GM10266 (cell line): Measurements from ENCODE around the gene GABPB2.
"Not testable (repeated sequence)": the region's sequence is repeated elsewhere in the genome, so short reads cannot be mapped to it uniquely, and the experiment has no call there.

Experiments used
- DNase-seq: peaks from one replicate; pipeline ENCODE4 v3.0.0; 2012; ENCODE audit errors: extremely low spot score
- TF ChIP-seq, protein P1 (sequence below): IDR thresholded peaks from 2 replicates; pipeline ENCODE4 v1.5.1; 2012; ENCODE audit warnings: mild to moderate bottlenecking, low read depth; ENCODE audit not compliant: control insufficient read depth, insufficient read depth; ENCODE audit errors: missing control alignments

Gene GABPB2

DNA sequence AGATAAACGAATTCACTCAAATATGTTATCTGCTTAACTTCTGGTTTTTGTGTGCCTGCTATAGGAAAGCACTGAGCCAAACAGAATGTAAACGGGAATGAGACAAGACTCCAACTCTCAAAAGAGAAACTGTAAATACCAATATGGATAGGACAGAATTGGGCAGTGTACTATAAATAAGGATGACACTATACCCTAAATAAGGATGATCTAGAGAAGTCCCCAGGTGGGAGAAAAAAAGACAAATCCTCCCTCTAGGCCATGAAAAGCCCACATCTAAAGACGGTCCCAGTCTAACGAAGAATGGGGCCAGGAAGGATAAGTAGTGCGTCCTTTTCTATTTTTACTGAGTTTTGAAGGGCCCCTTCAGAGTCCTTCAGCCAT lies 1.5 kb upstream of the GABPB2 start:
- TF ChIP-seq, protein P1, sequence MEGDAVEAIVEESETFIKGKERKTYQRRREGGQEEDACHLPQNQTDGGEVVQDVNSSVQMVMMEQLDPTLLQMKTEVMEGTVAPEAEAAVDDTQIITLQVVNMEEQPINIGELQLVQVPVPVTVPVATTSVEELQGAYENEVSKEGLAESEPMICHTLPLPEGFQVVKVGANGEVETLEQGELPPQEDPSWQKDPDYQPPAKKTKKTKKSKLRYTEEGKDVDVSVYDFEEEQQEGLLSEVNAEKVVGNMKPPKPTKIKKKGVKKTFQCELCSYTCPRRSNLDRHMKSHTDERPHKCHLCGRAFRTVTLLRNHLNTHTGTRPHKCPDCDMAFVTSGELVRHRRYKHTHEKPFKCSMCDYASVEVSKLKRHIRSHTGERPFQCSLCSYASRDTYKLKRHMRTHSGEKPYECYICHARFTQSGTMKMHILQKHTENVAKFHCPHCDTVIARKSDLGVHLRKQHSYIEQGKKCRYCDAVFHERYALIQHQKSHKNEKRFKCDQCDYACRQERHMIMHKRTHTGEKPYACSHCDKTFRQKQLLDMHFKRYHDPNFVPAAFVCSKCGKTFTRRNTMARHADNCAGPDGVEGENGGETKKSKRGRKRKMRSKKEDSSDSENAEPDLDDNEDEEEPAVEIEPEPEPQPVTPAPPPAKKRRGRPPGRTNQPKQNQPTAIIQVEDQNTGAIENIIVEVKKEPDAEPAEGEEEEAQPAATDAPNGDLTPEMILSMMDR, result no peak
- no peak for DNase-seq

DNA sequence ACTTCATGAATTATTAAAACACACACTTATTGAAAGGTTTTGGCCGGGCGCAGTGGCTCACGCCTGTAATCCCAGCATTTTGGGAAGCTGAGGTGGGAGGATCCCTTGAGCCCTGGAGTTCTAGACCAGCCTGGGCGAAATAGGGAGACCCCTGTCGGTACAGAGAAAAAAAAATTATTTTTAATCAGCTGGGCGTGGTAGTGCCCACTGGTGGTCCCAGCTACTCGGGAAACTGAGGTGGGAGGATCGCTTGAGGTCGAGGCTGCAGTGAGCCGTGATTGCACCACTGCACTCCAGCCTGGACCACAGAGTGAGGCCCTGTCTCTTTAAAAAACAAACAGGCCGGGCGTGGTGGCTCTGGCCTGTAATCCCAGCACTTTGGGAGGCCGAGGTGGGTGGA lies 1.7 kb downstream of the GABPB2 start:
- TF ChIP-seq, protein P1, result no peak
- no peak for DNase-seq

DNA sequence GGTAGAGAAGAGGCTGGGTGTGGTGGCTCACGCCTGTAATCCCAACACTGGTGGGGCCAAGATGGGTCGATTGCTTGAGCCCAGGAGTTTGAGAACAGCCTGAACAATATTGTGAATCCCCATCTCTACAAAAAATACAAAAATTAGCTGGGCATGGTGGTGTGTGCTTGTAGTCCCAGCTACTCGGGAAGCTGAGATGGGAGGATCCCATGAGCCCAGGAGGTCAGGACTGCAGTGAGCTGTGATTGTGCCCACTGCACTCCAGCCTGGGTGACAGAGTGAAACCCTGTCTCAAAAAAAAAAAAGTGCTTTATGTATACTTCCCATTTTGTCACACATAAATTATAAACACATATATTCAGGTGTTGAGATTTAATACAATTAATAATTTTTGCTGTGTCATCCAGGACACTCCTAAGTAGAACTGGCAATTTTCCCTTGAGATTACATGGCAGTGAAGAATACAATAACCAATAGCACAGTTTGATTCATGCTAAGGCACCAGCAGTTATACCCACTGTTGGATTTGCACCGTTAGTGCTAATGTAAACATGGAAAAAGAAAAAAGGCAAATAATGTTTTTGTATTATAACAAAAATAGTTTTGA lies 15.5 kb downstream of the GABPB2 start:
- DNase-seq, result no peak
- TF ChIP-seq, protein P1, result no peak

DNA sequence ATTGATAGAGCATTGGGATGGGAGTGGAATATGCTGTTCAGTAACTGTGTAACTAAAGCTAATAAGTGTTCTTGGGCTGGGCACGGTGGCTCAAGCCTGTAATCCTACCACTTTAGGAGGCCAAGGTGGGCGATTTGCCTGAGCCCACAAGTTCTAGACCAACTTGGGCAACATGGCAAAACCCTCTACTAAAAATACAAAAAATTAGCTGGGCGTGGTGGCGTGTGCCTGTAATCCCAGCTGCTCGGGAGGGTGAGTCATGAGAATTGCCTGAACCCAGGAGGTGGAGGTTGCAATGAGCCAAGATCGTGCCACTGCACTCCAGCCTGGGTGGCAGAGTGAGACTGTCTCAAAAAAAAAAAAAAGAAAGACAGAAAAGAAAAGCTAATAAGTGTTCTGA lies 26.9 kb downstream of the GABPB2 start:
- DNase-seq, result not testable (repeated sequence)

DNA sequence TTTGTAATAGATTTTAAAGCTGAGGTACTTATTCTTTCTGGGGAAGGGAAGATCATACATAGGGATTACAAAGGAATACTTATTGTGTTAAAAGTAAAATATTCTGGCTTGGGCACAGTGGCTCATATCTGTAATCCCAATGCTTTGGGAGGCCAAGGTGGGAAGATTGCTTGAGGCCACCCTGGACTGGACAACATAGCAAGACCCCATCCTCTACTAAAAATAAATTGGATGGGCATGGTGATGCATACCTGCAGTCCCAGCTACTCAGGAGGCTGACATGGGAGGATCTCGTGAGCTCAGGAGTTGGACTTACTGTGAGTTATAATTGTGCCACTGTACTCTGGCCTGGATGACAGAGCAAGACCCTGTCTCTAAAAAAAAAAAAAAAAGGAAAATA lies 27.6 kb downstream of the GABPB2 start:
- no peak for DNase-seq
- TF ChIP-seq, protein P1, result no peak

DNA sequence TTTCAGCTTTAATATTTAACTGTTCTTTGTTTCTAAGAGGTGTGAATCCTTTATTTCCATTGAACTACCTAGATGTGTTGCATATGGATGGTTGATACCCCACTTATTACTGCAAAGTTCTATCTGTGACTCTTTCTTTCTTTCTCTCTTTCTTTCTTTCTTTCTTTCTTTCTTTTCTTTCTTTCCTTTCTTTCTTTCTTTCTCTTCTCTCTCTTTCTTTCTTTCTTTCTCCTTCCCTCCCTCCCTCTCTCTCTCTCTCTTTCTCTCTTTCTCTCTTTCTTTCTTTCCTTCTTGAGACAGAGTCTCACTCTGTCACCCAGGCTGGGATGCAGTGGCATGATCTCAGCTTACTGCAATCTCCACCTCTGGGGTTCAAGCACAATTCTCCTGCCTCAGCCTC lies 34.1 kb downstream of the GABPB2 start:
- TF ChIP-seq, protein P1, result no peak
- no peak for DNase-seq

DNA sequence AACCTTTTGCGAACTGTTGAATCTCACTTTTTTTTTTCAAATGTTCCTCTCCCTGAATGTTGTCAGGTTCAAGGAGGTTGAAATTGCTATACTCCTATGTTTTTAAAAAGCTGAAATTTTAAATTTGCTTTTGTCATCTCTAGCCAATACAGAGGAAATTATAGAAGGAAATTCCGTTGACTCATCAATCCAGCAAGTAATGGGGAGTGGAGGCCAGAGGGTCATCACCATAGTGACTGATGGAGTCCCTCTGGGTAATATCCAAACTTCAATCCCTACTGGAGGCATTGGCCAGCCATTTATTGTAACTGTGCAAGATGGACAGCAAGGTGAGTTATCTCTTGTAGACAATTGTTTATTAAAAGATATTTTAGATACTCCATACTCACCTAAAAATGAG lies 36.3 kb downstream of the GABPB2 start:
- no peak for DNase-seq
- TF ChIP-seq, protein P1, result no peak

DNA sequence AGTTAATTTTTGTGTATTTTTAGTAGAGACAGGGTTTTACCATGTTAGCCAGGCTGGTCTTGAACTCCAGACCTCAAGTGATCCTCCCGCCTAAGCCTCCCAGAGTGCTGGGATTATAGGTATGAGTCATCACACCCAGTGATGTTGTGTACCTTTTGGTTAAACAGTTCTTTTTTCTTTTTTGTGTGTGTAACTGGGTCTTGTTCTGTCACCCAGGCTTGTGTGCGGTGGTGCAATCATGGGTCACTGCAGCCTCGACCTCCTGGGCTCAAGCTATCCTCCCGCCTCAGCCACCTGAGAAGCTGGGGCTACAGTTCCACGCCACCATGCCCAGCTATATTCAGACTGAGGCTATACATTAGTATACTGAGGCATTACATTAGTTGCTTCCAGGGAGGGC lies 37.8 kb downstream of the GABPB2 start:
- DNase-seq, result no peak
- TF ChIP-seq, protein P1, result no peak
